ENCODE results near the gene ZBTB32. TPM values are rescaled to one million over a fixed set of nuclear protein-coding genes. Genes with fewer than 3 reads are reported as not detected.

Gene ZBTB32
- polyA plus RNA-seq, 5 donors = 0.29 to 0.85 (median 0.57) TPM

- no peak for DNase-seq
Measured at GRCh38 chr19:35751839-35752745, 47.7 kb downstream of the ZBTB32 start.

DNA sequence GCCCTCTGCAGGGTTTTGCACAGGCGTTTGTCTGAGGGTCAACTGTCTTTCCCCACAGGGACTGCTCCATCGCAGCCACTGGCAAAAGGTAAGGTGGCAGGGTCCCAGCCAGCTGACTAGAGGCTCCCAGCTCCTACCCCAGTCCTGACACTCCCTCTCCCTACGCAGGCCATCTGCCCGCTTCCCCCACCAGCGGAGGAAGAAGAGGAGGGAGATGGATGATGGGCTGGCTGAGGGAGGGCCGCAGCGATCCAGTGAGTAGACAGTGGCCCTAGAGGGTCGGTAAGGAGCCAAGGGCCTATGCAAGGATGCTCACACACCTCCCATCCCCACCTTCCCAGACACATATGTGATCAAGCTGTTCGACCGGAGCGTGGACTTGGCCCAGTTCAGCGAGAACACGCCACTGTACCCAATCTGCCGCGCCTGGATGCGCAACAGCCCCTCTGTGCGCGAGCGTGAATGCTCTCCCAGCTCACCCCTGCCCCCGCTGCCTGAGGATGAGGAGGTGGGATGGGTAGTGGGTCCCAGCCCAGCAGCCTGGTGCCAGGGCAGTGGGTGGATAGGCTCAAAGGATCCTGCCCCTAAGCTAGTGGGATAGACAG lies 48.5 kb downstream of the ZBTB32 start:
- no peak for DNase-seq

DNA sequence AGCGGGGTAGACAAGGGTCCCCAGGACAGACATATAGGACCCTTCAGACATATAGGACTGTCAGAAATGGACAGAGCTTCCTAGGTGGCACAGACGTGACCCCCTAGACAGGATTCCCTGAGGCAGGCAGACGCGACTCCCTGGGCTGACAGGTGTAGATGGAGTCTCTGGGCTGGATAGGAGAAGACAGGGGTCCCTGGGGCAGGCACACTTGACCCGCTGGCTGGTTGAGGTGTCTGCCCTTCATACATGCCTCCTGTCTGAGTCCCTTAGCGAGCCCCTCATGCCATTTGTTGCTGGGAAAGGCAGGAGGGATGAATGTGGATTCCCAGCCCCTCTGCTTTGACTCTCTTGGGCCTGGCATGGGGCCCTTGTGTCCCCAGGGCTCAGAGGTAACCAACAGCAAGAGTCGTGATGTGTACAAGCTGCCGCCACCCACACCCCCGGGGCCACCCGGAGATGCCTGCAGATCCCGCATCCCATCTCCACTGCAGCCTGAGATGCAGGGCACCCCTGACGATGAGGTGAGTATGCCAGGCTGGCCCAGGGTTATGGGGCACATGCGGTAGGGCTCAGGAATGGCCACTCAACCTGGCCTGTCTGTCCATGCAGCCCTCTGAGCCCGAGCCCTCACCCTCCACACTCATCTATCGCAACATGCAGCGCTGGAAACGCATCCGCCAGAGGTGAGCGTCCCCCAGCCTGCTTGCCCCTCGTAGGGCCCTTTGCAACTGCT lies 49.4 kb downstream of the ZBTB32 start:
- no peak for DNase-seq

GRCh38 chr19:35754370-35755130 lies 50.2 kb downstream of the ZBTB32 start:
- DNase-seq = no peak

- no peak for DNase-seq
Measured at GRCh38 chr19:35755131-35755549, 50.8 kb downstream of the ZBTB32 start.

DNA sequence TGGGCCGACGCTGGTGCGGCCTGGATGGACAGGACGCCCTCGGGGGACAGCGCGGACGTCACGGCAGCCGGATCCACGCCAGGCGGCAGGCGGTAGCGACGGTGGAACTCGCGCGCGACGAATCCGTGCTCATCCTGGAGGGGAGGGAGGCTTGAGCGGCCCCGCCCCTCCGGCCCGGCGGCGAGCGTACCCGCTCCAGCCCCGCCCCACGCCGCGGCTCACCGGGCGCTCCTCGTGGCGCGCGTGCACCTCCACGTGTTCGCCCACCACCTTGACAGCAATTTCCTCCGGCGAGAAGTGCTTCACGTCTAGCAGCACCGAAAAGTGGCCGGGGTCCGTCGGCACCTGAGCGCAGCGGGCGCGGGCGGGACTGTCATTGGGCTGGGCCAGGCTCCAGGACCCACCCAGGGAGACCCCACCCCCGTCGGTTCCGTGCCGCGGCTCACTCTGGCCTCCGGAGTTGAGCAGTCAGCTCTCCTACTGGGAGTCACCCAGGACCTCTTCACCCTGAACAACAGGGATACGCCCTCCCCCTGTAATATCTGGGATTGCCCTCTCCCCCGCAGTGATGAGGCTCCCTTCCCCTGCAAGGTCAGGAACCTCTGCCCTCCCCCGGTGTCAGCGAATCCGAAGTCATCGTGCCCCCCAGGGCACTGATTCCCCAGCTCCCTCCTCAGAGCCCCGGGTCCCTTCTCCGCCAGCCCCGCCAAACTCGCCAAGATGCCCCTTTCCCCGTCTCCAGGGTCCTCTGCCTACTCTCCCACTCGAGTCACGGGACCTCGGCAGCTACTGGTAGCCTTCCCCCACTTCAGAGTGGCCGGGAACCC lies 51.4 kb downstream of the ZBTB32 start:
- DNase-seq = peak; percentile 44 to 53

DNA sequence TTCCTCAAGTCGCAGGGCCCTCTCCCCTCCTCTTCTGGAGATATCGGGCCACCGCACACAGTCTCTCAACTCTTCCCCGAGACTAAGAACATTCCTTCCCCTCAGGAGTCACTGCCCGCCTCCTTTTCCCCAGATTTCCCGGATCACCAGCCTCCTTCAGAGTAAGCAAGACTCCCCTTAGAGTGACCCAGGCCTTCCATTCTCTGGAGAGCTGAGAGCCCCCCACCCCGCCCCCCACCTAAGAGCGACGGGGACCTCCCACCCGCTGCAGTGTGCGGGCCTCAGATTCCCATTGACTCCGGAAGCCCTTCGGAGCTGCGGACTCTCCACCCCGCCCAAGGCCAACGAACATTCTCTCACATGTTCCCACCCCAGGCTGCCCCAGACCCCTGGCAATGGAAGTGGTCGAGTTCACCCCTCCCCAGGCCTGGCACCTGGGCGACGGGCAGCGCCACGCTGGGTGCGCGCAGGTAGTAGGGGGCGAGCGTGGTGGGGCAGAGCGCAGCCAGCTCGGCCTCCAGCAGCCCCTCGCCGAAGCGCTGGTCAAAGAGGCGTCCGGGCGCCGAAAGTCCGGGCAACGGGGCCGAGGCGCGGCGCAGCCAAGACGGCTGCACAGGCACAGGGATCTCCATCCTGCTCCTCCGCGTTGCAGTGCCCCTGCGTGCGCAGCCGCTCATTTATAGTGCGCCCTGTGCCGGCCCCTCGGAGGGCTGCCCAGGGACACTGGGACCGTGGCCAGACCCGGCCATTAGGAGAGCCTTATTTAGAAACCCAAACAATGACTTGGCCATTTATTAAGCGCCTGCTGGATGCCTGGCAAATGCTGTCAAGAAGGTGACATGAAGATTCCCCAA lies 52.2 kb downstream of the ZBTB32 start, which contains the start of gene HSPB6:
TSS of gene HSPB6 (minus strand) at position 653 of the 854 bp plus-strand sequence. CDS start at position 632, 21 bp downstream.
- DNase-seq = peak; percentile 80

DNA sequence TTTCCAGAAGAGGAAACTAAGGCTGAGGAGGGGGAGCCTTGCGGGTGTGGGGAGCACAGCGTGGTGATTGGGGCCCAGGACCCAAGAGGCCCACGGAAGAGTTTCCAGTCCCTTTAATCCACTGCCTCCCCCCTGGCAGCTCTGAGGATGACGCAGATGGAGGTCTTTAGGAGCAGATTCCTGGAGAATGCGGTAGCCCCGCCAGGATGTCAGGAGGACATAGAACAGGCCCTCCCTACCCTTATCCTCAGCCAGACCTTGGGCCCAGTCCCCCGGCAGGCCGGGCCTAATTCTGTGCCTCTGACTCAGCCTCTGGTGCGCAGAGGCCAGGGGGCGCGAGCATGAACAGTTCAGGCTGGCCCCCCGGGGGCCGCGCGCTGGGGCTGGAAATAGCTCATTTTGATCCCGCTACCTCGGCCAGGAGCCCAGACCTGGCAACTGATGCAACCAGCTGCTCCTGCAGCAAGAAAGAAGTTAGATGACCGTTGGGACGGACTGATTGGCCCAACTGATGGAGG lies 52.9 kb downstream of the ZBTB32 start:
- DNase-seq = peak; percentile 87 to 88

DNA sequence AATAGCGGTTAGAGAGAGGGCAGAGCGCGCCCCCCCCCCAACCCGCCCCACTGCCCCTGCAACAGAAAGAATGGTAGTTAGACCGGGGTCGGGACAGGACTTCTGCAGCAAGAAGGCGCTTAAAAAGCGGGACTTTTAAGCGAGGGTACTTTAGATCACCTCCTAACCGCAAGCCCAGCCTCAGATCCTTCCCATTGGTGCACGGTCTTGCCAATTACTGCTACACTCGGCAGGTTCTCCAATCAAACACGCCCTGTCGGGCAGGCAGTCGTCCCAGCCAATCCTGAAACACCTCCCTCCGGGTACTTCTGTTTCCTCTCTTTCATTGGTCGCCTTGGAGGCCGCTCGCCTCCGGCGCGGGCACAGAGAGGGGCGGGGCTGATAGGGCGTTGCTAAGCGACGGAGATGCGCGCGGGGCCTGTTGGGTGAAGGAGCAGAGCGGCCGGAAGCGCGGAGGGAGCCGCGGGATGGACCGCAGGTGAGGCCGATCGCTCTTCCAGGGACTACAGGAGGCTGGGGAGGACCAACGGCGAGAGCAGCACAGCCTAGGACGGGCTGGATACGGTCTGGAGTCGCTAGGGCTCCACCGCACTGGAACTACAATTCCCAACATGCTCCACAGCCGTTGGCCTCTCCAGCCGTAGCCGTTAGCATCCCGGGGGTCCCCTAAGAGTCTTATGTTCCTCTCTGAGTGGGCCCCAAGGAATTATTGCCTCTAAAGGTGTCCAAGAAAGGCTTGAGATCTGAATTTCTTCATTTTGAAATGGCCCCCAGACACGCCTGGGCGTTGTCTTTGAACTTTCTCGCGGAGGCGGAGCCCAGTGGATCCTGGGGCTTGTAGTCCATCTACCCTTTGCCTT lies 53.6 kb downstream of the ZBTB32 start, which contains the start of gene PROSER3:
TSS of gene PROSER3 (plus strand) at position 428 of the 860 bp plus-strand sequence. CDS start at position 468, 40 bp downstream.
- DNase-seq = peak; percentile 97 to 98

DNA sequence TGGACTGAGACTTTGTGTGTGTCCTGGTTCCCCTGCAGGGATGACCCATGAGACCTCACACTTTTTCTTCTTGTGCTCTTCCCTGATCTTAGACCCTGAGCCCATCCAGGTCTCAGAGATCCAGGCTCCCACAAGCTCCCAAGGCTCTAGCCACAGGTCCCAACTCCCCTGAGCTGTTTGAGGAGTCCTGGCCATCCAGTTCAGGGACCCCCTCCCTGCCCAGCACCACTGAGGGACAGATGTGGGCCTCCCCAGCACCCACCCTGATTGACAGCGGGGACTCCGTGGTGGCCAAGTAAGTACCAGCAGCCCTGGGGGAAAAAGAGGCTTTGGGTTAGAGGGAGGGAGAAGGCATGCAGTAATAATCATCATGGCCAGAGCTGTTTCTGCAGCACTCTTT lies 55.3 kb downstream of the ZBTB32 start:
- no peak for DNase-seq

DNA sequence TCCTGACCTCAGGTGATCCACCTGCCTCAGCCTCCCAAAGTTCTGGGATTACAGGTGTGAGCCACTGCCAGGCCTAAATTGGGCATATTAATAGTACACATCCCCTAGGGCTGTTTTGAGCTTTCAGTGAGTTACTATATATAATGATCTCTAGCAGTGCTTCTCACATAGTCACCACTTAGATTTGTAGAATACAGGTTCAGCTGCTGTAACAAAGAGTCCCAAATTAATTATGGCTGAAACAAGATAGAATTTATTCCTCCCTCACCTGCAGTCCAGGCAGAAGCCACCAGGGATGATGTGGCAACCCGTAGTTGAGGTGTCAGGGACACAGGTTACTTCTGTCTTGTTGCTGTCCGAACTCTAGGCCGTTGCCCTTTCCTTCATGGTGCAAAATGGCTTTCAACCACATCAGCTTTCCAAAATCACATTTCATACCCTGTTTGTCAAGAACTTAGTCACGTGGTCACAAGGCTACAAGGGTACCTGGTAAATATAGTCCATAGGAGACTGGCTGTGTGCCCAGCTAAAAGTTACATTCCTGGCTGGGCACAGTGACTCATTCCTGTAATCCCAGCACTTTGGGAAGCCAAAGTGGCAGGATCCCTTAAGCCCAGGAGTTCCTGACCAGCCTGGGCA lies 56.5 kb downstream of the ZBTB32 start:
- DNase-seq = no peak

- DNase-seq = no peak
Measured at GRCh38 chr19:35764432-35765315, 60.3 kb downstream of the ZBTB32 start.

Data from right lung (tissue), 5 donors.